ENCODE results near the gene ADH7.

ADH7 gene

GRCh38 chr4:99403380-99404184 is 31.6 kb downstream of the ADH7 start:
- TF ChIP-seq GATA2 (IDR thresholded peaks at IDR 0.05; ENCODE audit: low read depth, low read length) (no peak), GATA3 (IDR thresholded peaks at IDR 0.05; ENCODE audit: low read depth, low read length) (no peak)

GRCh38 chr4:99402765-99403164 is 32.4 kb downstream of the ADH7 start:
- TF ChIP-seq GATA2 (IDR thresholded peaks at IDR 0.05; ENCODE audit: low read depth, low read length) (no peak), GATA3 (IDR thresholded peaks at IDR 0.05; ENCODE audit: low read depth, low read length) (no peak)

GRCh38 chr4:99400831-99401230 is 34.3 kb downstream of the ADH7 start:
- TF ChIP-seq GATA2 (IDR thresholded peaks at IDR 0.05; ENCODE audit: low read depth, low read length) (no peak), GATA3 (IDR thresholded peaks at IDR 0.05; ENCODE audit: low read depth, low read length) (no peak)

- no peak for TF ChIP-seq GATA3 (IDR thresholded peaks at IDR 0.05; ENCODE audit: low read depth, low read length)
- no peak for TF ChIP-seq GATA2 (IDR thresholded peaks at IDR 0.05; ENCODE audit: low read depth, low read length)
Observed at GRCh38 chr4:99399017-99399416, 36.1 kb downstream of the ADH7 start.

GRCh38 chr4:99395595-99396364 is 39.4 kb downstream of the ADH7 start:
- no peak for TF ChIP-seq GATA2 (IDR thresholded peaks at IDR 0.05; ENCODE audit: low read depth, low read length)
- TF ChIP-seq GATA3 (IDR thresholded peaks at IDR 0.05; ENCODE audit: low read depth, low read length), result no peak

GRCh38 chr4:99394896-99395295 is 40.2 kb downstream of the ADH7 start:
- no peak for TF ChIP-seq GATA2 (IDR thresholded peaks at IDR 0.05; ENCODE audit: low read depth, low read length)

- TF ChIP-seq GATA2 (IDR thresholded peaks at IDR 0.05; ENCODE audit: low read depth, low read length) (no peak), GATA3 (IDR thresholded peaks at IDR 0.05; ENCODE audit: low read depth, low read length) (no peak)
Observed at GRCh38 chr4:99390055-99390454, 45.1 kb downstream of the ADH7 start.

- TF ChIP-seq GATA2 (IDR thresholded peaks at IDR 0.05; ENCODE audit: low read depth, low read length) (no peak), GATA3 (IDR thresholded peaks at IDR 0.05; ENCODE audit: low read depth, low read length) (no peak)
Observed at GRCh38 chr4:99389606-99390005, 45.5 kb downstream of the ADH7 start.

- TF ChIP-seq GATA3 (IDR thresholded peaks at IDR 0.05; ENCODE audit: low read depth, low read length) (no peak), GATA2 (IDR thresholded peaks at IDR 0.05; ENCODE audit: low read depth, low read length) (no peak)
Observed at GRCh38 chr4:99383833-99384392, 51.2 kb downstream of the ADH7 start.

GRCh38 chr4:99383399-99383798 is 51.7 kb downstream of the ADH7 start:
- no peak for TF ChIP-seq GATA3 (IDR thresholded peaks at IDR 0.05; ENCODE audit: low read depth, low read length)
- TF ChIP-seq GATA2 (IDR thresholded peaks at IDR 0.05; ENCODE audit: low read depth, low read length), result no peak

GRCh38 chr4:99382745-99383360 is 52.3 kb downstream of the ADH7 start:
- TF ChIP-seq GATA3 (IDR thresholded peaks at IDR 0.05; ENCODE audit: low read depth, low read length), result no peak

- TF ChIP-seq GATA2 (IDR thresholded peaks at IDR 0.05; ENCODE audit: low read depth, low read length) (no peak), GATA3 (IDR thresholded peaks at IDR 0.05; ENCODE audit: low read depth, low read length) (no peak)
Observed at GRCh38 chr4:99381588-99382175, 53.5 kb downstream of the ADH7 start.

- TF ChIP-seq GATA3 (IDR thresholded peaks at IDR 0.05; ENCODE audit: low read depth, low read length), result no peak
- TF ChIP-seq GATA2 (IDR thresholded peaks at IDR 0.05; ENCODE audit: low read depth, low read length), result no peak
Observed at GRCh38 chr4:99379571-99379970, 55.6 kb downstream of the ADH7 start.

GRCh38 chr4:99378876-99379275 is 56.3 kb downstream of the ADH7 start:
- TF ChIP-seq GATA3 (IDR thresholded peaks at IDR 0.05; ENCODE audit: low read depth, low read length), result no peak
- TF ChIP-seq GATA2 (IDR thresholded peaks at IDR 0.05; ENCODE audit: low read depth, low read length), result no peak
